ENCODE data around the gene SCML1. TPM values are rescaled to one million over a fixed set of nuclear protein-coding genes. Genes with fewer than 3 reads are reported as not detected.

The SCML1 gene
- total and polyA plus RNA-seq, 2 of the 8 experiments (the other 6 are each of a cell fraction or from before 2014, with no cell fraction given): 2.2 to 2.5 TPM

DNA sequence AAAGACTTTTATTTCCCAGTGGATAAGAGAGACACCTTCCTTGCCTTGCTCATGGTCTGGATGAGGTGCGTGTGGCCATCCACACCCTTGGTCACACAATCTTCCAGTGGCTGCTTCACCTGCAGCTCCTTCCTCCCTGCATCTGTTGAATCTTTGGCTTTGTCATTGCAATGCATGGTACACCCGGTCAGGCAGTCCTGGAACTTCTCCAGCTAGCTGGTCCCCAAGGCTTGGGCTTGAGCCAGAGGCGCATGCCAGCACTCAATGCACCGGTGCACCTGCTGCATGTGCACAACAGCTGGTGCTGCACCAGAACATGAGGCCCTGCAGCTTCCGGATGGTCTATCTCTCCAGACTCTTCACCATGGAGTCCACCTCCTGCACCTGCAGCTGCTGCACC, 31.7 kb downstream of the SCML1 start (continued):
- TF ChIP-seq, protein P1, sequence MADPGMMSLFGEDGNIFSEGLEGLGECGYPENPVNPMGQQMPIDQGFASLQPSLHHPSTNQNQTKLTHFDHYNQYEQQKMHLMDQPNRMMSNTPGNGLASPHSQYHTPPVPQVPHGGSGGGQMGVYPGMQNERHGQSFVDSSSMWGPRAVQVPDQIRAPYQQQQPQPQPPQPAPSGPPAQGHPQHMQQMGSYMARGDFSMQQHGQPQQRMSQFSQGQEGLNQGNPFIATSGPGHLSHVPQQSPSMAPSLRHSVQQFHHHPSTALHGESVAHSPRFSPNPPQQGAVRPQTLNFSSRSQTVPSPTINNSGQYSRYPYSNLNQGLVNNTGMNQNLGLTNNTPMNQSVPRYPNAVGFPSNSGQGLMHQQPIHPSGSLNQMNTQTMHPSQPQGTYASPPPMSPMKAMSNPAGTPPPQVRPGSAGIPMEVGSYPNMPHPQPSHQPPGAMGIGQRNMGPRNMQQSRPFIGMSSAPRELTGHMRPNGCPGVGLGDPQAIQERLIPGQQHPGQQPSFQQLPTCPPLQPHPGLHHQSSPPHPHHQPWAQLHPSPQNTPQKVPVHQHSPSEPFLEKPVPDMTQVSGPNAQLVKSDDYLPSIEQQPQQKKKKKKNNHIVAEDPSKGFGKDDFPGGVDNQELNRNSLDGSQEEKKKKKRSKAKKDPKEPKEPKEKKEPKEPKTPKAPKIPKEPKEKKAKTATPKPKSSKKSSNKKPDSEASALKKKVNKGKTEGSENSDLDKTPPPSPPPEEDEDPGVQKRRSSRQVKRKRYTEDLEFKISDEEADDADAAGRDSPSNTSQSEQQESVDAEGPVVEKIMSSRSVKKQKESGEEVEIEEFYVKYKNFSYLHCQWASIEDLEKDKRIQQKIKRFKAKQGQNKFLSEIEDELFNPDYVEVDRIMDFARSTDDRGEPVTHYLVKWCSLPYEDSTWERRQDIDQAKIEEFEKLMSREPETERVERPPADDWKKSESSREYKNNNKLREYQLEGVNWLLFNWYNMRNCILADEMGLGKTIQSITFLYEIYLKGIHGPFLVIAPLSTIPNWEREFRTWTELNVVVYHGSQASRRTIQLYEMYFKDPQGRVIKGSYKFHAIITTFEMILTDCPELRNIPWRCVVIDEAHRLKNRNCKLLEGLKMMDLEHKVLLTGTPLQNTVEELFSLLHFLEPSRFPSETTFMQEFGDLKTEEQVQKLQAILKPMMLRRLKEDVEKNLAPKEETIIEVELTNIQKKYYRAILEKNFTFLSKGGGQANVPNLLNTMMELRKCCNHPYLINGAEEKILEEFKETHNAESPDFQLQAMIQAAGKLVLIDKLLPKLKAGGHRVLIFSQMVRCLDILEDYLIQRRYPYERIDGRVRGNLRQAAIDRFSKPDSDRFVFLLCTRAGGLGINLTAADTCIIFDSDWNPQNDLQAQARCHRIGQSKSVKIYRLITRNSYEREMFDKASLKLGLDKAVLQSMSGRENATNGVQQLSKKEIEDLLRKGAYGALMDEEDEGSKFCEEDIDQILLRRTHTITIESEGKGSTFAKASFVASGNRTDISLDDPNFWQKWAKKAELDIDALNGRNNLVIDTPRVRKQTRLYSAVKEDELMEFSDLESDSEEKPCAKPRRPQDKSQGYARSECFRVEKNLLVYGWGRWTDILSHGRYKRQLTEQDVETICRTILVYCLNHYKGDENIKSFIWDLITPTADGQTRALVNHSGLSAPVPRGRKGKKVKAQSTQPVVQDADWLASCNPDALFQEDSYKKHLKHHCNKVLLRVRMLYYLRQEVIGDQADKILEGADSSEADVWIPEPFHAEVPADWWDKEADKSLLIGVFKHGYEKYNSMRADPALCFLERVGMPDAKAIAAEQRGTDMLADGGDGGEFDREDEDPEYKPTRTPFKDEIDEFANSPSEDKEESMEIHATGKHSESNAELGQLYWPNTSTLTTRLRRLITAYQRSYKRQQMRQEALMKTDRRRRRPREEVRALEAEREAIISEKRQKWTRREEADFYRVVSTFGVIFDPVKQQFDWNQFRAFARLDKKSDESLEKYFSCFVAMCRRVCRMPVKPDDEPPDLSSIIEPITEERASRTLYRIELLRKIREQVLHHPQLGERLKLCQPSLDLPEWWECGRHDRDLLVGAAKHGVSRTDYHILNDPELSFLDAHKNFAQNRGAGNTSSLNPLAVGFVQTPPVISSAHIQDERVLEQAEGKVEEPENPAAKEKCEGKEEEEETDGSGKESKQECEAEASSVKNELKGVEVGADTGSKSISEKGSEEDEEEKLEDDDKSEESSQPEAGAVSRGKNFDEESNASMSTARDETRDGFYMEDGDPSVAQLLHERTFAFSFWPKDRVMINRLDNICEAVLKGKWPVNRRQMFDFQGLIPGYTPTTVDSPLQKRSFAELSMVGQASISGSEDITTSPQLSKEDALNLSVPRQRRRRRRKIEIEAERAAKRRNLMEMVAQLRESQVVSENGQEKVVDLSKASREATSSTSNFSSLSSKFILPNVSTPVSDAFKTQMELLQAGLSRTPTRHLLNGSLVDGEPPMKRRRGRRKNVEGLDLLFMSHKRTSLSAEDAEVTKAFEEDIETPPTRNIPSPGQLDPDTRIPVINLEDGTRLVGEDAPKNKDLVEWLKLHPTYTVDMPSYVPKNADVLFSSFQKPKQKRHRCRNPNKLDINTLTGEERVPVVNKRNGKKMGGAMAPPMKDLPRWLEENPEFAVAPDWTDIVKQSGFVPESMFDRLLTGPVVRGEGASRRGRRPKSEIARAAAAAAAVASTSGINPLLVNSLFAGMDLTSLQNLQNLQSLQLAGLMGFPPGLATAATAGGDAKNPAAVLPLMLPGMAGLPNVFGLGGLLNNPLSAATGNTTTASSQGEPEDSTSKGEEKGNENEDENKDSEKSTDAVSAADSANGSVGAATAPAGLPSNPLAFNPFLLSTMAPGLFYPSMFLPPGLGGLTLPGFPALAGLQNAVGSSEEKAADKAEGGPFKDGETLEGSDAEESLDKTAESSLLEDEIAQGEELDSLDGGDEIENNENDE (IDR thresholded peaks at IDR 0.05; ENCODE audit: insufficient replicate concordance, low read length): no peak
- no peak for TF ChIP-seq TBP (IDR thresholded peaks at IDR 0.05; ENCODE audit: low read depth, low read length)
- no peak for TF ChIP-seq NANOG (IDR thresholded peaks at IDR 0.05; ENCODE audit: insufficient read depth, low read depth, low read length, poor library complexity, severe bottlenecking)
- TF ChIP-seq EGR1 (IDR thresholded peaks at IDR 0.05; ENCODE audit: borderline replicate concordance, low read depth, low read length): no peak
- TF ChIP-seq KDM4A (IDR thresholded peaks at IDR 0.05; ENCODE audit: low read depth, low read length, severe bottlenecking): no peak
- no peak for TF ChIP-seq HDAC2 (IDR thresholded peaks at IDR 0.05; ENCODE audit: borderline replicate concordance in 1 of 2, low read depth in 2 of 2, low read length in 2 of 2)
- TF ChIP-seq CBX5 (IDR thresholded peaks at IDR 0.05; ENCODE audit: low read depth, low read length): no peak
- TF ChIP-seq JUN (IDR thresholded peaks at IDR 0.05; ENCODE audit: low read depth, low read length): no peak
- TF ChIP-seq SP4 (IDR thresholded peaks at IDR 0.05; ENCODE audit: low read length): no peak
- no peak for TF ChIP-seq CBX8 (IDR thresholded peaks at IDR 0.05; ENCODE audit: borderline replicate concordance, low read depth, low read length)
- TF ChIP-seq SIRT6 (IDR thresholded peaks at IDR 0.05; ENCODE audit: low read length): no peak
- no peak for TF ChIP-seq EP300 (IDR thresholded peaks at IDR 0.05; ENCODE audit: borderline replicate concordance in 1 of 2, low read depth in 2 of 2, low read length in 2 of 2)
